H9 (cell line): ENCODE results near the gene SIPA1L2. TPM values are rescaled to one million over a fixed set of nuclear protein-coding genes. Genes with fewer than 3 reads are reported as not detected.
A peak's percentile ranks its signal among the peaks of the same experiment; 100 is the strongest.

ENCODE experiments used
- DNase-seq: peaks from one replicate; pipeline ENCODE4 v3.0.0-alpha.2; 2017
- H2AFZ ChIP-seq: one replicate; pipeline ENCODE4 v1.6.1; 2013; ENCODE audit warnings: mild to moderate bottlenecking, low read length, control low read depth, moderate library complexity
- H2AK5ac ChIP-seq: 2 replicates; pipeline ENCODE4 v1.6.1; 2013; ENCODE audit warnings: low read length, control low read depth, mixed read lengths; ENCODE audit not compliant: insufficient read length
- H2BK120ac ChIP-seq: one replicate; pipeline ENCODE4 v1.6.1; 2013; ENCODE audit warnings: low read depth, mild to moderate bottlenecking, low read length, control low read depth, inconsistent platforms; ENCODE audit not compliant: poor library complexity, severe bottlenecking
- H2BK12ac ChIP-seq: 2 replicates; pipeline ENCODE4 v1.6.1; 2013; ENCODE audit warnings: low read length, control low read depth, mixed read lengths, low read depth; ENCODE audit not compliant: insufficient read length
- H2BK15ac ChIP-seq: 2 replicates; pipeline ENCODE4 v1.6.1; 2013; ENCODE audit warnings: low read depth, low read length, control low read depth
- H2BK20ac ChIP-seq: one replicate; pipeline ENCODE4 v1.6.1; 2013; ENCODE audit warnings: low read depth, mild to moderate bottlenecking, low read length, control low read depth, inconsistent platforms; ENCODE audit not compliant: poor library complexity, severe bottlenecking
- H2BK5ac ChIP-seq: 2 replicates; pipeline ENCODE4 v1.6.1; 2013; ENCODE audit warnings: low read length, control low read depth, mixed read lengths; ENCODE audit not compliant: insufficient read length
- H3K14ac ChIP-seq: 2 replicates; pipeline ENCODE4 v1.6.1; 2013; ENCODE audit warnings: low read length, control low read depth; ENCODE audit not compliant: insufficient read depth
- H3K18ac ChIP-seq: 2 replicates; pipeline ENCODE4 v1.6.1; 2013; ENCODE audit warnings: low read depth, mild to moderate bottlenecking, mixed read lengths, low read length, control low read depth; ENCODE audit not compliant: insufficient read length
- H3K23ac ChIP-seq: 2 replicates; pipeline ENCODE4 v1.6.1; 2013; ENCODE audit warnings: low read length, control low read depth, mixed read lengths, low read depth; ENCODE audit not compliant: insufficient read length
- H3K23me2 ChIP-seq: 2 replicates; pipeline ENCODE4 v1.6.1; 2013; ENCODE audit warnings: low read depth, mild to moderate bottlenecking, mixed read lengths, low read length, control low read depth; ENCODE audit not compliant: insufficient read length, poor library complexity, severe bottlenecking
- H3K27ac ChIP-seq: 2 replicates; pipeline ENCODE4 v1.5.1; 2013; ENCODE audit warnings: low read length, control low read depth, mixed read lengths, low read depth; ENCODE audit not compliant: insufficient read length
- H3K27me3 ChIP-seq: 2 replicates; pipeline ENCODE4 v1.6.1; 2013; ENCODE audit warnings: low read length, control low read depth, inconsistent platforms; ENCODE audit not compliant: insufficient read depth
- H3K4ac ChIP-seq: 2 replicates; pipeline ENCODE4 v1.6.1; 2013; ENCODE audit warnings: low read depth, mild to moderate bottlenecking, control low read depth, inconsistent platforms, low read length, moderate library complexity
- H3K4me1 ChIP-seq: 2 replicates; pipeline ENCODE4 v1.6.1; 2013; ENCODE audit warnings: low read length, control low read depth, inconsistent platforms; ENCODE audit not compliant: insufficient read depth
- H3K4me2 ChIP-seq: 2 replicates; pipeline ENCODE4 v1.6.1; 2013; ENCODE audit warnings: low read length, control low read depth, mixed read lengths; ENCODE audit not compliant: insufficient read length, insufficient read depth
- H3K56ac ChIP-seq: 2 replicates; pipeline ENCODE4 v1.6.1; 2013; ENCODE audit warnings: low read depth, mild to moderate bottlenecking, mixed read lengths, low read length, control low read depth; ENCODE audit not compliant: insufficient read length
- H3K79me1 ChIP-seq: 2 replicates; pipeline ENCODE4 v1.6.1; 2013; ENCODE audit warnings: low read depth, mild to moderate bottlenecking, moderate library complexity, low read length, control low read depth, inconsistent platforms; ENCODE audit not compliant: insufficient read depth, poor library complexity, severe bottlenecking
- H3K79me2 ChIP-seq: 2 replicates; pipeline ENCODE4 v1.6.1; 2013; ENCODE audit warnings: low read length, control low read depth, inconsistent platforms; ENCODE audit not compliant: insufficient read depth
- H3K9ac ChIP-seq: 2 replicates; pipeline ENCODE4 v1.6.1; 2013; ENCODE audit warnings: low read length, control low read depth, mixed read lengths; ENCODE audit not compliant: insufficient read length; ENCODE audit errors: extremely low read depth
- H3K9me3 ChIP-seq: one replicate; pipeline ENCODE4 v1.6.1; 2013; ENCODE audit warnings: low read depth, low read length, inconsistent platforms; ENCODE audit not compliant: control insufficient read depth
- H3T11ph ChIP-seq: one replicate; pipeline ENCODE4 v1.6.1; 2013; ENCODE audit warnings: mild to moderate bottlenecking, low read length, control low read depth, inconsistent platforms
- H4K20me1 ChIP-seq: one replicate; pipeline ENCODE4 v1.6.1; 2013; ENCODE audit not compliant: control insufficient read depth, insufficient read length, insufficient read depth
- H4K5ac ChIP-seq: 2 replicates; pipeline ENCODE4 v1.6.1; 2013; ENCODE audit warnings: low read depth, mild to moderate bottlenecking, mixed read lengths, low read length, control low read depth; ENCODE audit not compliant: insufficient read length
- H4K8ac ChIP-seq: replicated peaks from 2 replicates; pipeline ENCODE4 v1.6.1; 2013; ENCODE audit warnings: low read length, control low read depth, mixed read lengths, low read depth; ENCODE audit not compliant: insufficient read length
- H4K91ac ChIP-seq: 2 replicates; pipeline ENCODE4 v1.6.1; 2013; ENCODE audit warnings: low read depth, mild to moderate bottlenecking, moderate library complexity, mixed read lengths, low read length, control low read depth; ENCODE audit not compliant: insufficient read length
- H3K27ac Mint-ChIP-seq, 3 experiments: 2 replicates in 2 of 3; 3 replicates in 1 of 3; pipeline ENCODE4 v1.8.0; 2020 to 2021; ENCODE audit warnings: mixed read lengths in 3 of 3, mild to moderate bottlenecking in 1 of 3, moderate library complexity in 1 of 3
- H3K27me3 Mint-ChIP-seq: 2 replicates; pipeline ENCODE4 v1.8.0; 2021; ENCODE audit warnings: low read depth, mild to moderate bottlenecking, moderate library complexity, mixed read lengths
- H3K36me3 Mint-ChIP-seq, 3 experiments: 2 replicates in 2 of 3; 3 replicates in 1 of 3; pipeline ENCODE4 v1.8.0; 2020 to 2021; ENCODE audit warnings: low read depth in 3 of 3, mixed read lengths in 3 of 3; ENCODE audit not compliant: insufficient read depth in 1 of 3
- H3K4me1 Mint-ChIP-seq, 2 experiments: 2 replicates each; pipeline ENCODE4 v1.8.0; 2020; ENCODE audit warnings: mixed read lengths in 2 of 2
- H3K4me3 Mint-ChIP-seq, 2 experiments: 2 replicates in 1 of 2; 3 replicates in 1 of 2; pipeline ENCODE4 v1.8.0; 2020 to 2021; ENCODE audit warnings: mild to moderate bottlenecking in 2 of 2, mixed read lengths in 2 of 2, moderate library complexity in 1 of 2
- H3K9me3 Mint-ChIP-seq, 2 experiments: 2 replicates in 1 of 2; 3 replicates in 1 of 2; pipeline ENCODE4 v1.8.0; 2020; ENCODE audit warnings: mild to moderate bottlenecking in 2 of 2, mixed read lengths in 2 of 2, moderate library complexity in 1 of 2
- CTCF ChIP-seq: fragments of 200-600 bp; sonication (generic); conservative IDR thresholded peaks from 3 replicates; pipeline ENCODE4 v1.8.0; 2021; ENCODE audit warnings: antibody characterized with exemption, mild to moderate bottlenecking
- WGBS: extraction: QIAGEN DNeasy Blood & Tissue Kit; methylation state at CpG from one replicate; pipeline ENCODE4 v1.1.7; 2013; ENCODE audit warnings: missing lambda C conversion rate, low lambda C conversion rate, mixed read lengths; ENCODE audit not compliant: insufficient read length; ENCODE audit errors: extremely low coverage; 5-methylcytosine and 5-hydroxymethylcytosine counted together
- long read RNA-seq: library from polyadenylated mRNA; unstranded; transcript quantifications from one replicate; pipeline ENCODE4 v2.0.0, GENCODE V29; 2020
- total RNA-seq: library from RNA; stranded (reverse); gene quantifications from 2 replicates; pipeline ENCODE4 v1.2.1, GENCODE V29; 2021

Gene SIPA1L2
- 5.2 and 5.6 TPM in 2 replicates for total RNA-seq
- long read RNA-seq, partial matches to known transcripts, result 2 of 7 reads
- long read RNA-seq, other reads (novel, unspliced or antisense), result 5 of 7 reads

GRCh38 chr1:232630047-232630893, at the start of gene SIPA1L2:
Gene SIPA1L2, minus strand, starts transcription at chr1:232630133. Its CDS starts 114,794 bp downstream, at chr1:232515339.
- no peak within 1 kb of the TSS for H2AK5ac ChIP-seq
- no peaks in the 10 kb centered on the region for H4K20me1 ChIP-seq
- H2BK5ac ChIP-seq, result no peak within 1 kb of the TSS
- H3K18ac ChIP-seq, result no peak within 1 kb of the TSS
- no peak within 1 kb of the TSS for H4K5ac ChIP-seq
- no peaks in the 10 kb centered on the region; a peak in 1 of 7 replicates for H3K36me3 Mint-ChIP-seq
- H3K27me3 ChIP-seq, result peaks cover 13% of the 10 kb centered on the region; the same call in 1 of the 2 replicates
- no peak within 1 kb of the TSS for H2AFZ ChIP-seq
- H3K23ac ChIP-seq, result no peak within 1 kb of the TSS
- no CpG with 5 or more reads among the region's 98 CpGs for WGBS
- H3K27me3 Mint-ChIP-seq, result peaks cover 49% of the 10 kb centered on the region
- H3K4me1 Mint-ChIP-seq, result peaks cover 42% of the 10 kb centered on the region in 2 experiments
- peak within 1 kb of the TSS in 1 of 3 experiments; percentile 37; a peak in 1 of 7 replicates for H3K27ac Mint-ChIP-seq
- no peak within 1 kb of the TSS for H3K14ac ChIP-seq
- no peak within 1 kb of the TSS for H2BK12ac ChIP-seq
- no peak within 1 kb of the TSS for H3K56ac ChIP-seq
- peak within 1 kb of the TSS; percentile 82 to 93 for H3K4me3 Mint-ChIP-seq
- no peak within 1 kb of the TSS for H4K8ac ChIP-seq
- no peak within 1 kb of the TSS for H3K4ac ChIP-seq
- no peak within 1 kb of the TSS for H2BK120ac ChIP-seq
- no peaks in the 10 kb centered on the region for H3K79me1 ChIP-seq
- H3K9me3 Mint-ChIP-seq, result no peaks in the 10 kb centered on the region
- H3K27ac ChIP-seq, result no peak within 1 kb of the TSS
- H2BK15ac ChIP-seq, result no peak within 1 kb of the TSS
- H3K23me2 ChIP-seq, result peaks cover 3% of the 10 kb centered on the region
- peak; percentile 93 for DNase-seq
- no peak within 1 kb of the TSS for H3T11ph ChIP-seq
- peak within 1 kb of the TSS; percentile 76 for H3K4me2 ChIP-seq
- no peak within 1 kb of the TSS for H3K9ac ChIP-seq
- peak; percentile 59 for TF ChIP-seq CTCF
- H4K91ac ChIP-seq, result no peak within 1 kb of the TSS
- no peaks in the 10 kb centered on the region for H3K79me2 ChIP-seq
- no peak within 1 kb of the TSS for H2BK20ac ChIP-seq
- H3K9me3 ChIP-seq, result no peaks in the 10 kb centered on the region
- H3K4me1 ChIP-seq, result peaks cover 4% of the 10 kb centered on the region; the same call in 1 of the 2 replicates
